ENCODE data around the gene ITFG1. TPM values are rescaled to one million over a fixed set of nuclear protein-coding genes. Genes with fewer than 3 reads are reported as not detected.
A peak's percentile ranks its signal among the peaks of the same experiment; 100 is the strongest.

Gene ITFG1
- total RNA-seq, 1 donor from 2014 or later = 66.3 TPM

- peak overlapping the region; percentile 99 for H3K4me3 Mint-ChIP-seq (ENCODE audit: unreplicated experiment)
- DNase-seq (ENCODE audit: low spot score) = no peak
- peaks cover 4% of the 10 kb centered on the region for H3K9me3 Mint-ChIP-seq (ENCODE audit: unreplicated experiment)
- H3K36me3 Mint-ChIP-seq (ENCODE audit: low read depth, unreplicated experiment) = peaks cover 14% of the 10 kb centered on the region
- peaks cover 57% of the 10 kb centered on the region for H3K4me1 Mint-ChIP-seq (ENCODE audit: unreplicated experiment)
- peaks cover 19% of the 10 kb centered on the region for H3K27me3 Mint-ChIP-seq (ENCODE audit: unreplicated experiment)
- TF ChIP-seq, protein P1, sequence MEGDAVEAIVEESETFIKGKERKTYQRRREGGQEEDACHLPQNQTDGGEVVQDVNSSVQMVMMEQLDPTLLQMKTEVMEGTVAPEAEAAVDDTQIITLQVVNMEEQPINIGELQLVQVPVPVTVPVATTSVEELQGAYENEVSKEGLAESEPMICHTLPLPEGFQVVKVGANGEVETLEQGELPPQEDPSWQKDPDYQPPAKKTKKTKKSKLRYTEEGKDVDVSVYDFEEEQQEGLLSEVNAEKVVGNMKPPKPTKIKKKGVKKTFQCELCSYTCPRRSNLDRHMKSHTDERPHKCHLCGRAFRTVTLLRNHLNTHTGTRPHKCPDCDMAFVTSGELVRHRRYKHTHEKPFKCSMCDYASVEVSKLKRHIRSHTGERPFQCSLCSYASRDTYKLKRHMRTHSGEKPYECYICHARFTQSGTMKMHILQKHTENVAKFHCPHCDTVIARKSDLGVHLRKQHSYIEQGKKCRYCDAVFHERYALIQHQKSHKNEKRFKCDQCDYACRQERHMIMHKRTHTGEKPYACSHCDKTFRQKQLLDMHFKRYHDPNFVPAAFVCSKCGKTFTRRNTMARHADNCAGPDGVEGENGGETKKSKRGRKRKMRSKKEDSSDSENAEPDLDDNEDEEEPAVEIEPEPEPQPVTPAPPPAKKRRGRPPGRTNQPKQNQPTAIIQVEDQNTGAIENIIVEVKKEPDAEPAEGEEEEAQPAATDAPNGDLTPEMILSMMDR (IDR thresholded peaks at IDR 0.05; ENCODE audit: unreplicated experiment) = no peak
- H3K27ac Mint-ChIP-seq (ENCODE audit: unreplicated experiment) = peak overlapping the region; percentile 99
These were observed 528 bp downstream of the ITFG1 start for GRCh38 chr16:47460359-47460710.

- Mint-ChIP-seq H3K9me3 (ENCODE audit: unreplicated experiment) (peaks cover 4% of the 10 kb centered on the region), H3K36me3 (ENCODE audit: low read depth, unreplicated experiment) (peaks cover 14% of the 10 kb centered on the region), H3K4me3 (ENCODE audit: unreplicated experiment) (peak overlapping the region; percentile 99), H3K27me3 (ENCODE audit: unreplicated experiment) (peaks cover 19% of the 10 kb centered on the region), H3K4me1 (ENCODE audit: unreplicated experiment) (peaks cover 51% of the 10 kb centered on the region), H3K27ac (ENCODE audit: unreplicated experiment) (peak overlapping the region; percentile 99)
- no peak for DNase-seq (ENCODE audit: low spot score)
- TF ChIP-seq, protein P1 (IDR thresholded peaks at IDR 0.05; ENCODE audit: unreplicated experiment) = no peak
These were observed 1.3 kb downstream of the ITFG1 start for GRCh38 chr16:47459603-47460002.

DNA sequence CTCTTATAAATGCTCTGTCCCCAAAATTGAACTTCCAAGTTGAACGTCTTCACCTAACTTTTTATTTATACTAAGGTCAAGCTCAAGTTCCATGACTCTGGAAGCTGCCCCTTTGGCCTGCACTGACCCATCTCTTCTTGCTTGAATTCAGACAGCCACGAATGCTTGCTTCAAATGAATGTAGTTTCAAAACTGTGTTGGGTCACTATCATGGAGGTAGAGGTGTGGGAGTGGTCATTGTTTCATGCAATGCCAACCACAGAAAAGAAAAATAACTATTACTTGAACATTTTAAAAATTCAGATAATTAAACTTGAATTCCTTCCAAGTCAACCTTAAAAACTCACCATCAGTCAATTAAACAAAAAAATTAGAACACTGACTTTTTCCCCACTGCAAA, 2.5 kb downstream of the ITFG1 start:
- Mint-ChIP-seq H3K27me3 (ENCODE audit: unreplicated experiment) (peaks cover 19% of the 10 kb centered on the region), H3K4me1 (ENCODE audit: unreplicated experiment) (peaks cover 39% of the 10 kb centered on the region), H3K27ac (ENCODE audit: unreplicated experiment) (no peak overlapping the region), H3K36me3 (ENCODE audit: low read depth, unreplicated experiment) (peaks cover 14% of the 10 kb centered on the region), H3K4me3 (ENCODE audit: unreplicated experiment) (no peak overlapping the region), H3K9me3 (ENCODE audit: unreplicated experiment) (peaks cover 4% of the 10 kb centered on the region)
- DNase-seq (ENCODE audit: low spot score) = no peak
- TF ChIP-seq, protein P1 (IDR thresholded peaks at IDR 0.05; ENCODE audit: unreplicated experiment) = no peak

DNA sequence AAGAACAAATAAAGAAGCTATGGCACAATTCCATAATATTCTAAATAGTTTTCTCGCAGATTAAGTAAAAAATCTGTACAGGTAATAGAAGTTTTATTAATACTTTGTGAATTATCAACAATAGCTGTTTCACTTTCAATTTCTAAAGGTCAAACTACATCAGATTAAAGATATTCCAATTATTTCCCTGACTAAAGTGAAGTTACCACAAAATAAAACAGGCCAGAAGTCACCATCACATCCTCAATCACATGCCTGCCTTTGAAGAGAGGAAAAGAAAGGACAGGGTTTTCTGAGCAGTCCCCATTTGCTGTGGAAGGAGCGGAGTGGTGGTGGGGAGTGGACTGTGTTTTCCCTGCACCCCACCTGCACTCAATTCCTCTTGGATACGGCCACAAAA, 11.1 kb downstream of the ITFG1 start:
- H3K36me3 Mint-ChIP-seq (ENCODE audit: low read depth, unreplicated experiment) = peaks cover 15% of the 10 kb centered on the region
- TF ChIP-seq, protein P1 (IDR thresholded peaks at IDR 0.05; ENCODE audit: unreplicated experiment) = no peak
- no peak for DNase-seq (ENCODE audit: low spot score)
- no peaks in the 10 kb centered on the region for H3K9me3 Mint-ChIP-seq (ENCODE audit: unreplicated experiment)
- no peaks in the 10 kb centered on the region for H3K27me3 Mint-ChIP-seq (ENCODE audit: unreplicated experiment)
- no peaks in the 10 kb centered on the region for H3K4me1 Mint-ChIP-seq (ENCODE audit: unreplicated experiment)
- H3K27ac Mint-ChIP-seq (ENCODE audit: unreplicated experiment) = no peak overlapping the region
- H3K4me3 Mint-ChIP-seq (ENCODE audit: unreplicated experiment) = no peak overlapping the region

DNA sequence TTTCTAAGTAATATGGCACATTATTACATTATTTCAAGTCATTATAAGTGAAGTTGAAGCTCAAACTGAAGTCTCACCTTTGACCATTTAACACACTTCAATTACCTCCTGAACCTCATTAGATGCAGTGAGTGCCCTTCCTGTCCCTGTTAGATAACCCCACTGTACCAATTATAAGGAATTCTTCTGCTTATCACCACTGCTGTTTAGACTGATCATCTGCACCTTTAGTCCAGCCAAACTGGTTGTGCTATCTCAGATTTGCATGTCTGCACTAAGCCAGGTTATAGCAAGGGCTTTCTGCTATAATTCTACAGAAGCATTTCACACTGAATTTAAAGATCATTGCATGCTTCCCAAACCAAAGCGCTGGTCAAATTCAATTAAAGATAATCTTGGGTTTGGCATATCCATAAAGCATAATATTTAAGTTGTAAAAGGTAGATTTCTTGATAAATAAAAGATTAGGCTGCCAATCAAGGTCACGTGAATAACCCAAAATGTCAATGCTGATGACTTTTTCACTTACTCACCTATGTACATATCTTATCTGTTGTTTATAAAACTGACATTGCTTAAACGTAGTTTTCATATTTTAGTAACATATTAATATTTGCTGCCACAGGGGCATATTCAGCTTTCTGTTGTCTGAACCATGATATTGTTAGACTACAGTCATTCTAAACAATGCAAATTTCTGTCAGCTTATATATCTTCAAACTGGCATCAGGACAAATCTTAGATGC, 11.9 kb downstream of the ITFG1 start:
- no peaks in the 10 kb centered on the region for H3K4me1 Mint-ChIP-seq (ENCODE audit: unreplicated experiment)
- H3K27me3 Mint-ChIP-seq (ENCODE audit: unreplicated experiment) = no peaks in the 10 kb centered on the region
- no peak for DNase-seq (ENCODE audit: low spot score)
- no peak overlapping the region for H3K27ac Mint-ChIP-seq (ENCODE audit: unreplicated experiment)
- H3K4me3 Mint-ChIP-seq (ENCODE audit: unreplicated experiment) = no peak overlapping the region
- no peaks in the 10 kb centered on the region for H3K9me3 Mint-ChIP-seq (ENCODE audit: unreplicated experiment)
- H3K36me3 Mint-ChIP-seq (ENCODE audit: low read depth, unreplicated experiment) = peaks cover 15% of the 10 kb centered on the region
- TF ChIP-seq, protein P1 (IDR thresholded peaks at IDR 0.05; ENCODE audit: unreplicated experiment) = no peak
